ENCODE data around the gene PTPRD. TPM values are rescaled to one million over a fixed set of nuclear protein-coding genes. Genes with fewer than 3 reads are reported as not detected.

PTPRD gene
- total and polyA plus RNA-seq, 2 of the 4 experiments (the other 2 are of a cell fraction): 0.07 to 0.18 TPM

GRCh38 chr9:9142001-9142400, 1470.8 kb downstream of the PTPRD start:
- no peak overlapping the region for H4K91ac ChIP-seq (ENCODE audit: insufficient read depth, low read depth, low read length)
- no peak for ATAC-seq (ENCODE audit: low read depth)
- H2BK15ac ChIP-seq (ENCODE audit: low read depth, low read length): no peak overlapping the region
- no peak overlapping the region for H3K9ac ChIP-seq (ENCODE audit: low read depth, low read length)
- H4K20me1 ChIP-seq (ENCODE audit: insufficient read depth, low read length): no peaks in the 10 kb centered on the region
- no peak overlapping the region for H4K5ac ChIP-seq (ENCODE audit: low read depth, low read length)
- no peak overlapping the region for H2BK5ac ChIP-seq (ENCODE audit: low read depth, low read length, poor library complexity, severe bottlenecking)
- in situ Hi-C loops (cut with MboI; ENCODE audit: low sequenced_read_pairs): no loop called here
- no peak overlapping the region for H2AFZ ChIP-seq (replicated peaks; ENCODE audit: low read length, poor library complexity)
- POLR2A ChIA-PET (ENCODE audit: unreplicated experiment): no interaction called here
- intact Hi-C loops (cut with micrococcal nuclease): no loop called here
- WGBS, 2 experiments (ENCODE audit: extremely low coverage in 2 of 2, insufficient read length in 1 of 2): no CpG with 5 or more reads among the region's 3 CpGs
- no peak overlapping the region for H3K27ac ChIP-seq (ENCODE audit: insufficient read depth, low read length)
- no peaks in the 10 kb centered on the region for H3K27me3 ChIP-seq (ENCODE audit: control insufficient read depth, insufficient read depth, low read length)
- CTCF ChIA-PET: no interaction called here
- no peak overlapping the region for H3K23ac ChIP-seq (ENCODE audit: low read depth, low read length)
- DNase-seq: no peak
- H3K56ac ChIP-seq (ENCODE audit: extremely low read depth, insufficient read depth, low read length): no peak overlapping the region
- H3K4me3 ChIP-seq (ENCODE audit: insufficient read depth, low read depth, low read length): no peak overlapping the region
- H2BK120ac ChIP-seq (ENCODE audit: low read depth, low read length): no peak overlapping the region
- H3K36me3 ChIP-seq (ENCODE audit: control insufficient read depth, insufficient read depth, low read length): no peaks in the 10 kb centered on the region
- no peaks in the 10 kb centered on the region for H3K79me1 ChIP-seq (ENCODE audit: low read depth in 1 of 2, low read length in 2 of 2)
- H3K18ac ChIP-seq (ENCODE audit: low read depth, low read length): no peak overlapping the region
- no peak overlapping the region for H2AK5ac ChIP-seq (ENCODE audit: low read depth, low read length)
- no peak overlapping the region for H4K8ac ChIP-seq (ENCODE audit: low read depth in 2 of 2, low read length in 2 of 2)
- H2AK9ac ChIP-seq (replicated peaks; ENCODE audit: low read depth, low read length, poor library complexity): no peak overlapping the region
- no peak overlapping the region for H3K14ac ChIP-seq (replicated peaks; ENCODE audit: low read depth, low read length)
- dilution Hi-C loops (cut with HindIII; ENCODE audit: low sequenced_read_pairs, unreplicated experiment): no loop called here
- BruUV-seq (replicated peaks): no TSS peak
- no peaks in the 10 kb centered on the region for H3K9me3 ChIP-seq (ENCODE audit: control insufficient read depth, insufficient read depth, low read length)
- H3K4me2 ChIP-seq (ENCODE audit: low read depth, low read length): no peak overlapping the region
- no peak overlapping the region for H3K4ac ChIP-seq (ENCODE audit: low read depth, low read length)
- no peaks in the 10 kb centered on the region for H3K4me1 ChIP-seq (ENCODE audit: control insufficient read depth, insufficient read depth, low read length)
- TF ChIP-seq POLR2A (IDR thresholded peaks at IDR 0.05; ENCODE audit: low read depth, low read length) (no peak), NFE2L2 (IDR thresholded peaks at IDR 0.05; ENCODE audit: low read depth, low read length) (no peak), BHLHE40 (IDR thresholded peaks at IDR 0.05; ENCODE audit: low read depth, low read length) (no peak), CHD1 (IDR thresholded peaks at IDR 0.05; ENCODE audit: low read depth, low read length) (no peak), RFX5 (IDR thresholded peaks at IDR 0.05; ENCODE audit: low read depth, low read length) (no peak), RAD21 (IDR thresholded peaks at IDR 0.05; ENCODE audit: low read length) (no peak), ELK1 (IDR thresholded peaks at IDR 0.05; ENCODE audit: borderline replicate concordance, low read depth, low read length) (no peak), RCOR1 (IDR thresholded peaks at IDR 0.05; ENCODE audit: insufficient replicate concordance, low read length) (no peak), MXI1 (IDR thresholded peaks at IDR 0.05; ENCODE audit: borderline replicate concordance, low read depth, low read length) (no peak), USF2 (IDR thresholded peaks at IDR 0.05; ENCODE audit: low read depth, low read length) (no peak), MAZ (IDR thresholded peaks at IDR 0.05; ENCODE audit: borderline replicate concordance, low read depth, low read length) (no peak), SMC3 (IDR thresholded peaks at IDR 0.05; ENCODE audit: low read depth, low read length) (no peak)
- TF ChIP-seq, protein P1, sequence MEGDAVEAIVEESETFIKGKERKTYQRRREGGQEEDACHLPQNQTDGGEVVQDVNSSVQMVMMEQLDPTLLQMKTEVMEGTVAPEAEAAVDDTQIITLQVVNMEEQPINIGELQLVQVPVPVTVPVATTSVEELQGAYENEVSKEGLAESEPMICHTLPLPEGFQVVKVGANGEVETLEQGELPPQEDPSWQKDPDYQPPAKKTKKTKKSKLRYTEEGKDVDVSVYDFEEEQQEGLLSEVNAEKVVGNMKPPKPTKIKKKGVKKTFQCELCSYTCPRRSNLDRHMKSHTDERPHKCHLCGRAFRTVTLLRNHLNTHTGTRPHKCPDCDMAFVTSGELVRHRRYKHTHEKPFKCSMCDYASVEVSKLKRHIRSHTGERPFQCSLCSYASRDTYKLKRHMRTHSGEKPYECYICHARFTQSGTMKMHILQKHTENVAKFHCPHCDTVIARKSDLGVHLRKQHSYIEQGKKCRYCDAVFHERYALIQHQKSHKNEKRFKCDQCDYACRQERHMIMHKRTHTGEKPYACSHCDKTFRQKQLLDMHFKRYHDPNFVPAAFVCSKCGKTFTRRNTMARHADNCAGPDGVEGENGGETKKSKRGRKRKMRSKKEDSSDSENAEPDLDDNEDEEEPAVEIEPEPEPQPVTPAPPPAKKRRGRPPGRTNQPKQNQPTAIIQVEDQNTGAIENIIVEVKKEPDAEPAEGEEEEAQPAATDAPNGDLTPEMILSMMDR (conservative IDR thresholded peaks at IDR 0.05; ENCODE audit: low read depth, low read length): no peak
- no peaks in the 10 kb centered on the region for H3K9me1 ChIP-seq (ENCODE audit: insufficient read depth, low read length)
- no peak overlapping the region for H2BK20ac ChIP-seq (ENCODE audit: low read depth, low read length)
